H9 (cell line): Measurements from ENCODE around the gene PNMT. TPM values are rescaled to one million over a fixed set of nuclear protein-coding genes. Genes with fewer than 3 reads are reported as not detected.

ENCODE experiments used
- DNase-seq: peaks from one replicate; pipeline ENCODE4 v3.0.0-alpha.2; 2017
- H2AFZ ChIP-seq: one replicate; pipeline ENCODE4 v1.6.1; 2013; ENCODE audit warnings: mild to moderate bottlenecking, low read length, control low read depth, moderate library complexity
- H2AK5ac ChIP-seq: 2 replicates; pipeline ENCODE4 v1.6.1; 2013; ENCODE audit warnings: low read length, control low read depth, mixed read lengths; ENCODE audit not compliant: insufficient read length
- H2BK120ac ChIP-seq: one replicate; pipeline ENCODE4 v1.6.1; 2013; ENCODE audit warnings: low read depth, mild to moderate bottlenecking, low read length, control low read depth, inconsistent platforms; ENCODE audit not compliant: poor library complexity, severe bottlenecking
- H2BK12ac ChIP-seq: 2 replicates; pipeline ENCODE4 v1.6.1; 2013; ENCODE audit warnings: low read length, control low read depth, mixed read lengths, low read depth; ENCODE audit not compliant: insufficient read length
- H2BK15ac ChIP-seq: 2 replicates; pipeline ENCODE4 v1.6.1; 2013; ENCODE audit warnings: low read depth, low read length, control low read depth
- H2BK20ac ChIP-seq: one replicate; pipeline ENCODE4 v1.6.1; 2013; ENCODE audit warnings: low read depth, mild to moderate bottlenecking, low read length, control low read depth, inconsistent platforms; ENCODE audit not compliant: poor library complexity, severe bottlenecking
- H2BK5ac ChIP-seq: 2 replicates; pipeline ENCODE4 v1.6.1; 2013; ENCODE audit warnings: low read length, control low read depth, mixed read lengths; ENCODE audit not compliant: insufficient read length
- H3K14ac ChIP-seq: 2 replicates; pipeline ENCODE4 v1.6.1; 2013; ENCODE audit warnings: low read length, control low read depth; ENCODE audit not compliant: insufficient read depth
- H3K18ac ChIP-seq: 2 replicates; pipeline ENCODE4 v1.6.1; 2013; ENCODE audit warnings: low read depth, mild to moderate bottlenecking, mixed read lengths, low read length, control low read depth; ENCODE audit not compliant: insufficient read length
- H3K23ac ChIP-seq: 2 replicates; pipeline ENCODE4 v1.6.1; 2013; ENCODE audit warnings: low read length, control low read depth, mixed read lengths, low read depth; ENCODE audit not compliant: insufficient read length
- H3K23me2 ChIP-seq: 2 replicates; pipeline ENCODE4 v1.6.1; 2013; ENCODE audit warnings: low read depth, mild to moderate bottlenecking, mixed read lengths, low read length, control low read depth; ENCODE audit not compliant: insufficient read length, poor library complexity, severe bottlenecking
- H3K27ac ChIP-seq: 2 replicates; pipeline ENCODE4 v1.5.1; 2013; ENCODE audit warnings: low read length, control low read depth, mixed read lengths, low read depth; ENCODE audit not compliant: insufficient read length
- H3K27me3 ChIP-seq: 2 replicates; pipeline ENCODE4 v1.6.1; 2013; ENCODE audit warnings: low read length, control low read depth, inconsistent platforms; ENCODE audit not compliant: insufficient read depth
- H3K4ac ChIP-seq: 2 replicates; pipeline ENCODE4 v1.6.1; 2013; ENCODE audit warnings: low read depth, mild to moderate bottlenecking, control low read depth, inconsistent platforms, low read length, moderate library complexity
- H3K4me1 ChIP-seq: 2 replicates; pipeline ENCODE4 v1.6.1; 2013; ENCODE audit warnings: low read length, control low read depth, inconsistent platforms; ENCODE audit not compliant: insufficient read depth
- H3K4me2 ChIP-seq: 2 replicates; pipeline ENCODE4 v1.6.1; 2013; ENCODE audit warnings: low read length, control low read depth, mixed read lengths; ENCODE audit not compliant: insufficient read length, insufficient read depth
- H3K56ac ChIP-seq: 2 replicates; pipeline ENCODE4 v1.6.1; 2013; ENCODE audit warnings: low read depth, mild to moderate bottlenecking, mixed read lengths, low read length, control low read depth; ENCODE audit not compliant: insufficient read length
- H3K79me1 ChIP-seq: 2 replicates; pipeline ENCODE4 v1.6.1; 2013; ENCODE audit warnings: low read depth, mild to moderate bottlenecking, moderate library complexity, low read length, control low read depth, inconsistent platforms; ENCODE audit not compliant: insufficient read depth, poor library complexity, severe bottlenecking
- H3K79me2 ChIP-seq: 2 replicates; pipeline ENCODE4 v1.6.1; 2013; ENCODE audit warnings: low read length, control low read depth, inconsistent platforms; ENCODE audit not compliant: insufficient read depth
- H3K9ac ChIP-seq: 2 replicates; pipeline ENCODE4 v1.6.1; 2013; ENCODE audit warnings: low read length, control low read depth, mixed read lengths; ENCODE audit not compliant: insufficient read length; ENCODE audit errors: extremely low read depth
- H3K9me3 ChIP-seq: one replicate; pipeline ENCODE4 v1.6.1; 2013; ENCODE audit warnings: low read depth, low read length, inconsistent platforms; ENCODE audit not compliant: control insufficient read depth
- H3T11ph ChIP-seq: one replicate; pipeline ENCODE4 v1.6.1; 2013; ENCODE audit warnings: mild to moderate bottlenecking, low read length, control low read depth, inconsistent platforms
- H4K20me1 ChIP-seq: one replicate; pipeline ENCODE4 v1.6.1; 2013; ENCODE audit not compliant: control insufficient read depth, insufficient read length, insufficient read depth
- H4K5ac ChIP-seq: 2 replicates; pipeline ENCODE4 v1.6.1; 2013; ENCODE audit warnings: low read depth, mild to moderate bottlenecking, mixed read lengths, low read length, control low read depth; ENCODE audit not compliant: insufficient read length
- H4K8ac ChIP-seq: replicated peaks from 2 replicates; pipeline ENCODE4 v1.6.1; 2013; ENCODE audit warnings: low read length, control low read depth, mixed read lengths, low read depth; ENCODE audit not compliant: insufficient read length
- H4K91ac ChIP-seq: 2 replicates; pipeline ENCODE4 v1.6.1; 2013; ENCODE audit warnings: low read depth, mild to moderate bottlenecking, moderate library complexity, mixed read lengths, low read length, control low read depth; ENCODE audit not compliant: insufficient read length
- H3K27ac Mint-ChIP-seq, 3 experiments: 2 replicates in 2 of 3; 3 replicates in 1 of 3; pipeline ENCODE4 v1.8.0; 2020 to 2021; ENCODE audit warnings: mixed read lengths in 3 of 3, mild to moderate bottlenecking in 1 of 3, moderate library complexity in 1 of 3
- H3K27me3 Mint-ChIP-seq: 2 replicates; pipeline ENCODE4 v1.8.0; 2021; ENCODE audit warnings: low read depth, mild to moderate bottlenecking, moderate library complexity, mixed read lengths
- H3K36me3 Mint-ChIP-seq, 3 experiments: 2 replicates in 2 of 3; 3 replicates in 1 of 3; pipeline ENCODE4 v1.8.0; 2020 to 2021; ENCODE audit warnings: low read depth in 3 of 3, mixed read lengths in 3 of 3; ENCODE audit not compliant: insufficient read depth in 1 of 3
- H3K4me1 Mint-ChIP-seq, 2 experiments: 2 replicates each; pipeline ENCODE4 v1.8.0; 2020; ENCODE audit warnings: mixed read lengths in 2 of 2
- H3K4me3 Mint-ChIP-seq, 2 experiments: 2 replicates in 1 of 2; 3 replicates in 1 of 2; pipeline ENCODE4 v1.8.0; 2020 to 2021; ENCODE audit warnings: mild to moderate bottlenecking in 2 of 2, mixed read lengths in 2 of 2, moderate library complexity in 1 of 2
- H3K9me3 Mint-ChIP-seq, 2 experiments: 2 replicates in 1 of 2; 3 replicates in 1 of 2; pipeline ENCODE4 v1.8.0; 2020; ENCODE audit warnings: mild to moderate bottlenecking in 2 of 2, mixed read lengths in 2 of 2, moderate library complexity in 1 of 2
- CTCF ChIP-seq: fragments of 200-600 bp; sonication (generic); conservative IDR thresholded peaks from 3 replicates; pipeline ENCODE4 v1.8.0; 2021; ENCODE audit warnings: antibody characterized with exemption, mild to moderate bottlenecking
- WGBS: extraction: QIAGEN DNeasy Blood & Tissue Kit; methylation state at CpG from one replicate; pipeline ENCODE4 v1.1.7; 2013; ENCODE audit warnings: missing lambda C conversion rate, low lambda C conversion rate, mixed read lengths; ENCODE audit not compliant: insufficient read length; ENCODE audit errors: extremely low coverage; 5-methylcytosine and 5-hydroxymethylcytosine counted together
- total RNA-seq: library from RNA; stranded (reverse); gene quantifications from 2 replicates; pipeline ENCODE4 v1.2.1, GENCODE V29; 2021

PNMT gene
- total RNA-seq, 1 experiment from 2014 or later = 2.1 TPM

GRCh38 chr17:39706383-39706782 lies 38.1 kb downstream of the PNMT start:
- no CpG with 5 or more reads among the region's 8 CpGs for WGBS
- no peaks in the 10 kb centered on the region for H3K9me3 Mint-ChIP-seq

More at GRCh38 chr17:39706383-39706782, 38.1 kb downstream of the PNMT start:
- no peak overlapping the region for H2BK20ac ChIP-seq
- no peak overlapping the region for H2BK120ac ChIP-seq
- Mint-ChIP-seq H3K27me3 (no peaks in the 10 kb centered on the region; the same call in 1 of the 2 replicates), H3K4me1 (peaks cover 42 to 47% of the 10 kb centered on the region in 2 experiments), H3K27ac (peak overlapping the region; percentile 14 to 82 (median 77); a peak in 4 of 7 replicates), H3K36me3 (peaks cover 55 to 76% (median 62%) of the 10 kb centered on the region in 3 experiments), H3K4me3 (peak overlapping the region in 1 of 2 experiments; percentile 32; a peak in 1 of 5 replicates)
- no peak overlapping the region; the same call in 1 of the 2 replicates for H3K14ac ChIP-seq
- no peak overlapping the region for H3K18ac ChIP-seq
- no peaks in the 10 kb centered on the region for H3K79me1 ChIP-seq
- H4K5ac ChIP-seq = no peak overlapping the region
- no peak overlapping the region for H2BK5ac ChIP-seq
- H3K23ac ChIP-seq = no peak overlapping the region
- no peak overlapping the region for H4K91ac ChIP-seq
- no peaks in the 10 kb centered on the region for H3K27me3 ChIP-seq
- H2AFZ ChIP-seq = no peak overlapping the region
- no peak overlapping the region for H4K8ac ChIP-seq
- H3K4ac ChIP-seq = no peak overlapping the region
- H2BK12ac ChIP-seq = no peak overlapping the region
- TF ChIP-seq CTCF = no peak
- H2AK5ac ChIP-seq = no peak overlapping the region
- no peak overlapping the region for H3K27ac ChIP-seq
- peaks cover 12% of the 10 kb centered on the region for H3K4me1 ChIP-seq
- no peak overlapping the region for H3T11ph ChIP-seq
- H3K56ac ChIP-seq = no peak overlapping the region
- no peaks in the 10 kb centered on the region for H4K20me1 ChIP-seq
- no peaks in the 10 kb centered on the region for H3K9me3 ChIP-seq
- H3K23me2 ChIP-seq = peaks cover 1% of the 10 kb centered on the region
- no peak for DNase-seq
- no peak overlapping the region for H2BK15ac ChIP-seq
- peaks cover 45% of the 10 kb centered on the region; the same call in 1 of the 2 replicates for H3K79me2 ChIP-seq
- H3K4me2 ChIP-seq = no peak overlapping the region
- no peak overlapping the region for H3K9ac ChIP-seq
